H9 (cell line): ENCODE measurements around the gene LRRC3. TPM values are rescaled to one million over a fixed set of nuclear protein-coding genes. Genes with fewer than 3 reads are reported as not detected.
A peak's percentile ranks its signal among the peaks of the same experiment; 100 is the strongest.

ENCODE experiments used
- DNase-seq: peaks from one replicate; pipeline ENCODE4 v3.0.0-alpha.2; 2017
- H2AFZ ChIP-seq: one replicate; pipeline ENCODE4 v1.6.1; 2013; ENCODE audit warnings: mild to moderate bottlenecking, low read length, control low read depth, moderate library complexity
- H2AK5ac ChIP-seq: 2 replicates; pipeline ENCODE4 v1.6.1; 2013; ENCODE audit warnings: low read length, control low read depth, mixed read lengths; ENCODE audit not compliant: insufficient read length
- H2BK120ac ChIP-seq: one replicate; pipeline ENCODE4 v1.6.1; 2013; ENCODE audit warnings: low read depth, mild to moderate bottlenecking, low read length, control low read depth, inconsistent platforms; ENCODE audit not compliant: poor library complexity, severe bottlenecking
- H2BK12ac ChIP-seq: 2 replicates; pipeline ENCODE4 v1.6.1; 2013; ENCODE audit warnings: low read length, control low read depth, mixed read lengths, low read depth; ENCODE audit not compliant: insufficient read length
- H2BK15ac ChIP-seq: 2 replicates; pipeline ENCODE4 v1.6.1; 2013; ENCODE audit warnings: low read depth, low read length, control low read depth
- H2BK20ac ChIP-seq: one replicate; pipeline ENCODE4 v1.6.1; 2013; ENCODE audit warnings: low read depth, mild to moderate bottlenecking, low read length, control low read depth, inconsistent platforms; ENCODE audit not compliant: poor library complexity, severe bottlenecking
- H2BK5ac ChIP-seq: 2 replicates; pipeline ENCODE4 v1.6.1; 2013; ENCODE audit warnings: low read length, control low read depth, mixed read lengths; ENCODE audit not compliant: insufficient read length
- H3K14ac ChIP-seq: 2 replicates; pipeline ENCODE4 v1.6.1; 2013; ENCODE audit warnings: low read length, control low read depth; ENCODE audit not compliant: insufficient read depth
- H3K18ac ChIP-seq: 2 replicates; pipeline ENCODE4 v1.6.1; 2013; ENCODE audit warnings: low read depth, mild to moderate bottlenecking, mixed read lengths, low read length, control low read depth; ENCODE audit not compliant: insufficient read length
- H3K23ac ChIP-seq: 2 replicates; pipeline ENCODE4 v1.6.1; 2013; ENCODE audit warnings: low read length, control low read depth, mixed read lengths, low read depth; ENCODE audit not compliant: insufficient read length
- H3K23me2 ChIP-seq: 2 replicates; pipeline ENCODE4 v1.6.1; 2013; ENCODE audit warnings: low read depth, mild to moderate bottlenecking, mixed read lengths, low read length, control low read depth; ENCODE audit not compliant: insufficient read length, poor library complexity, severe bottlenecking
- H3K27ac ChIP-seq: 2 replicates; pipeline ENCODE4 v1.5.1; 2013; ENCODE audit warnings: low read length, control low read depth, mixed read lengths, low read depth; ENCODE audit not compliant: insufficient read length
- H3K27me3 ChIP-seq: 2 replicates; pipeline ENCODE4 v1.6.1; 2013; ENCODE audit warnings: low read length, control low read depth, inconsistent platforms; ENCODE audit not compliant: insufficient read depth
- H3K4ac ChIP-seq: 2 replicates; pipeline ENCODE4 v1.6.1; 2013; ENCODE audit warnings: low read depth, mild to moderate bottlenecking, control low read depth, inconsistent platforms, low read length, moderate library complexity
- H3K4me1 ChIP-seq: 2 replicates; pipeline ENCODE4 v1.6.1; 2013; ENCODE audit warnings: low read length, control low read depth, inconsistent platforms; ENCODE audit not compliant: insufficient read depth
- H3K4me2 ChIP-seq: 2 replicates; pipeline ENCODE4 v1.6.1; 2013; ENCODE audit warnings: low read length, control low read depth, mixed read lengths; ENCODE audit not compliant: insufficient read length, insufficient read depth
- H3K56ac ChIP-seq: 2 replicates; pipeline ENCODE4 v1.6.1; 2013; ENCODE audit warnings: low read depth, mild to moderate bottlenecking, mixed read lengths, low read length, control low read depth; ENCODE audit not compliant: insufficient read length
- H3K79me1 ChIP-seq: 2 replicates; pipeline ENCODE4 v1.6.1; 2013; ENCODE audit warnings: low read depth, mild to moderate bottlenecking, moderate library complexity, low read length, control low read depth, inconsistent platforms; ENCODE audit not compliant: insufficient read depth, poor library complexity, severe bottlenecking
- H3K79me2 ChIP-seq: 2 replicates; pipeline ENCODE4 v1.6.1; 2013; ENCODE audit warnings: low read length, control low read depth, inconsistent platforms; ENCODE audit not compliant: insufficient read depth
- H3K9ac ChIP-seq: 2 replicates; pipeline ENCODE4 v1.6.1; 2013; ENCODE audit warnings: low read length, control low read depth, mixed read lengths; ENCODE audit not compliant: insufficient read length; ENCODE audit errors: extremely low read depth
- H3K9me3 ChIP-seq: one replicate; pipeline ENCODE4 v1.6.1; 2013; ENCODE audit warnings: low read depth, low read length, inconsistent platforms; ENCODE audit not compliant: control insufficient read depth
- H3T11ph ChIP-seq: one replicate; pipeline ENCODE4 v1.6.1; 2013; ENCODE audit warnings: mild to moderate bottlenecking, low read length, control low read depth, inconsistent platforms
- H4K20me1 ChIP-seq: one replicate; pipeline ENCODE4 v1.6.1; 2013; ENCODE audit not compliant: control insufficient read depth, insufficient read length, insufficient read depth
- H4K5ac ChIP-seq: 2 replicates; pipeline ENCODE4 v1.6.1; 2013; ENCODE audit warnings: low read depth, mild to moderate bottlenecking, mixed read lengths, low read length, control low read depth; ENCODE audit not compliant: insufficient read length
- H4K8ac ChIP-seq: replicated peaks from 2 replicates; pipeline ENCODE4 v1.6.1; 2013; ENCODE audit warnings: low read length, control low read depth, mixed read lengths, low read depth; ENCODE audit not compliant: insufficient read length
- H4K91ac ChIP-seq: 2 replicates; pipeline ENCODE4 v1.6.1; 2013; ENCODE audit warnings: low read depth, mild to moderate bottlenecking, moderate library complexity, mixed read lengths, low read length, control low read depth; ENCODE audit not compliant: insufficient read length
- H3K27ac Mint-ChIP-seq, 3 experiments: 2 replicates in 2 of 3; 3 replicates in 1 of 3; pipeline ENCODE4 v1.8.0; 2020 to 2021; ENCODE audit warnings: mixed read lengths in 3 of 3, mild to moderate bottlenecking in 1 of 3, moderate library complexity in 1 of 3
- H3K27me3 Mint-ChIP-seq: 2 replicates; pipeline ENCODE4 v1.8.0; 2021; ENCODE audit warnings: low read depth, mild to moderate bottlenecking, moderate library complexity, mixed read lengths
- H3K36me3 Mint-ChIP-seq, 3 experiments: 2 replicates in 2 of 3; 3 replicates in 1 of 3; pipeline ENCODE4 v1.8.0; 2020 to 2021; ENCODE audit warnings: low read depth in 3 of 3, mixed read lengths in 3 of 3; ENCODE audit not compliant: insufficient read depth in 1 of 3
- H3K4me1 Mint-ChIP-seq, 2 experiments: 2 replicates each; pipeline ENCODE4 v1.8.0; 2020; ENCODE audit warnings: mixed read lengths in 2 of 2
- H3K4me3 Mint-ChIP-seq, 2 experiments: 2 replicates in 1 of 2; 3 replicates in 1 of 2; pipeline ENCODE4 v1.8.0; 2020 to 2021; ENCODE audit warnings: mild to moderate bottlenecking in 2 of 2, mixed read lengths in 2 of 2, moderate library complexity in 1 of 2
- H3K9me3 Mint-ChIP-seq, 2 experiments: 2 replicates in 1 of 2; 3 replicates in 1 of 2; pipeline ENCODE4 v1.8.0; 2020; ENCODE audit warnings: mild to moderate bottlenecking in 2 of 2, mixed read lengths in 2 of 2, moderate library complexity in 1 of 2
- WGBS: extraction: QIAGEN DNeasy Blood & Tissue Kit; methylation state at CpG from one replicate; pipeline ENCODE4 v1.1.7; 2013; ENCODE audit warnings: missing lambda C conversion rate, low lambda C conversion rate, mixed read lengths; ENCODE audit not compliant: insufficient read length; ENCODE audit errors: extremely low coverage; 5-methylcytosine and 5-hydroxymethylcytosine counted together
- total RNA-seq: library from RNA; stranded (reverse); gene quantifications from 2 replicates; pipeline ENCODE4 v1.2.1, GENCODE V29; 2021
- TF ChIP-seq, protein P1 (sequence below): fragments of 200-600 bp; sonication (generic); conservative IDR thresholded peaks from 3 replicates; pipeline ENCODE4 v1.8.0; 2021; ENCODE audit warnings: antibody characterized with exemption, mild to moderate bottlenecking

The LRRC3 gene
- total RNA-seq, 1 experiment from 2014 or later = 3.1 TPM

DNA sequence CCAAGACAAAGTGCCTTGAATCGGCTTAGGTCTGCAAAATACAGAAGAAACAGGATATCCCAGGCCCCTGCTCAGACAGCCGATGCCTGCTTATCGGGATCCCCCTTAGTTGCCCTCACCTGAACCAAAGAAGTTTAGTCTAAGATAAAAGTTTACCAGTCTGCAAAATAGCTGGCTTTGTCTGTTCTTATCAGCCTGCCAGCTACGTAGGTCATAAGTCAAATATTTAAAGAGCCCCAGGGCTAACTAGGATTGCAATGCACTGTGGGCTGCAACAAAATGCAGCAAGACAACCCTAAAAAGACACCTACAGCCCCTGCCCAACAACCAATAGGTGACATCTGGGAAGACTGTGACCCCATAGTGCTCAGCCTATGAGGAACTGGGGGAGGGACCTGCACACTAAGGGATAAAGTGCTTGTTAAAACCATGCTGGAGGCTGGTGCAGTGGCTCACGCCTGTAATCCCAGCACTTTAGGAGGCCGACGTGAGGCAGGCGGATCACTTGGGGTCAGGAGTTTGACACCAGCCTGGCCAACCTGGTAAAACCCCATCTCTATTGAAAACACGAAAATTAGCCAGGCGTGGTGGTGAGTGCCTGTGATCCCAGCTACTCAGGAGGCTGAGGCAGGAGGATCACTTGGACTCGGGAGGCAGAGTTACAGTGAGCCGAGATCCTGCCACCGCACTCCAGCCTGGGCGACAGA is 27.4 kb downstream of the LRRC3 start:
- Mint-ChIP-seq H3K9me3 (peaks cover 9 to 11% of the 10 kb centered on the region in 2 experiments), H3K36me3 (peaks cover 0 to under 1% (median 0%) of the 10 kb centered on the region in 3 experiments; a peak in 3 of 7 replicates), H3K4me1 (peaks cover 11 to 29% of the 10 kb centered on the region in 2 experiments), H3K27ac (no peak overlapping the region; a peak in 1 of 7 replicates), H3K4me3 (no peak overlapping the region), H3K27me3 (peaks cover 7% of the 10 kb centered on the region)
- H3K14ac ChIP-seq = 0 out of 2 replicates have a peak overlapping the region, but pooled peaks have one; percentile 4
- no peaks in the 10 kb centered on the region for H4K20me1 ChIP-seq
- H3K56ac ChIP-seq = no peak overlapping the region
- TF ChIP-seq, protein P1, sequence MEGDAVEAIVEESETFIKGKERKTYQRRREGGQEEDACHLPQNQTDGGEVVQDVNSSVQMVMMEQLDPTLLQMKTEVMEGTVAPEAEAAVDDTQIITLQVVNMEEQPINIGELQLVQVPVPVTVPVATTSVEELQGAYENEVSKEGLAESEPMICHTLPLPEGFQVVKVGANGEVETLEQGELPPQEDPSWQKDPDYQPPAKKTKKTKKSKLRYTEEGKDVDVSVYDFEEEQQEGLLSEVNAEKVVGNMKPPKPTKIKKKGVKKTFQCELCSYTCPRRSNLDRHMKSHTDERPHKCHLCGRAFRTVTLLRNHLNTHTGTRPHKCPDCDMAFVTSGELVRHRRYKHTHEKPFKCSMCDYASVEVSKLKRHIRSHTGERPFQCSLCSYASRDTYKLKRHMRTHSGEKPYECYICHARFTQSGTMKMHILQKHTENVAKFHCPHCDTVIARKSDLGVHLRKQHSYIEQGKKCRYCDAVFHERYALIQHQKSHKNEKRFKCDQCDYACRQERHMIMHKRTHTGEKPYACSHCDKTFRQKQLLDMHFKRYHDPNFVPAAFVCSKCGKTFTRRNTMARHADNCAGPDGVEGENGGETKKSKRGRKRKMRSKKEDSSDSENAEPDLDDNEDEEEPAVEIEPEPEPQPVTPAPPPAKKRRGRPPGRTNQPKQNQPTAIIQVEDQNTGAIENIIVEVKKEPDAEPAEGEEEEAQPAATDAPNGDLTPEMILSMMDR = no peak
- no peak overlapping the region for H2BK120ac ChIP-seq
- H4K8ac ChIP-seq = no peak overlapping the region
- no peak overlapping the region for H3K4ac ChIP-seq
- no peak overlapping the region for H3K27ac ChIP-seq
- H3K4me1 ChIP-seq = no peaks in the 10 kb centered on the region; the same call in 1 of the 2 replicates
- H2BK20ac ChIP-seq = no peak overlapping the region
- no peak overlapping the region for H4K5ac ChIP-seq
- no CpG with 5 or more reads among the region's 14 CpGs for WGBS
- no peaks in the 10 kb centered on the region for H3K27me3 ChIP-seq
- H2AFZ ChIP-seq = no peak overlapping the region
- no peak overlapping the region for H3K9ac ChIP-seq
- no peaks in the 10 kb centered on the region for H3K79me2 ChIP-seq
- no peak overlapping the region for H3K4me2 ChIP-seq
- no peaks in the 10 kb centered on the region for H3K9me3 ChIP-seq
- no peak overlapping the region for H3K23ac ChIP-seq
- no peak overlapping the region for H2BK15ac ChIP-seq
- H3T11ph ChIP-seq = no peak overlapping the region
- H3K79me1 ChIP-seq = no peaks in the 10 kb centered on the region
- DNase-seq = no peak
- no peak overlapping the region for H4K91ac ChIP-seq
- H3K18ac ChIP-seq = no peak overlapping the region
- peaks cover 3% of the 10 kb centered on the region for H3K23me2 ChIP-seq
- H2BK12ac ChIP-seq = no peak overlapping the region
- no peak overlapping the region for H2BK5ac ChIP-seq
- H2AK5ac ChIP-seq = no peak overlapping the region
